Endothelial cell of umbilical vein (primary cell): Measurements from ENCODE around the gene TREX2. TPM values are rescaled to one million over a fixed set of nuclear protein-coding genes. Genes with fewer than 3 reads are reported as not detected.

Source experiments
- BruUV-seq: library from RNA; stranded (reverse); fragments of 400-500 nt; replicated peaks from 2 replicates; lab custom pipeline; 2021; lab: Mats Ljungman, UMichigan
- CTCF ChIA-PET: fragments of 300-600, 350-600 bp; sonication (Branson Sonifier 250); formaldehyde crosslinking; loops from one replicate; lab custom pipeline; 2021; ENCODE audit warnings: antibody characterized with exemption, inconsistent platforms; lab: Charles Lee
- POLR2A ChIA-PET: fragments of 300-600, 350-600 bp; sonication (Branson Sonifier 250); formaldehyde crosslinking; loops from one replicate; lab custom pipeline; 2021; ENCODE audit warnings: antibody characterized with exemption, inconsistent platforms; lab: Charles Lee
- DNase-seq: peaks from one replicate; pipeline ENCODE4 v3.0.0-alpha.2; 2011; ENCODE audit warnings: low read depth, low spot score
- FAIRE-seq: peaks from 2 replicates; lab custom pipeline; 2011; peaks lifted over from hg19 to GRCh38; lab: Jason Lieb, UNC
- H2AFZ ChIP-seq: 2 replicates; pipeline ENCODE4 v1.6.0; 2012; ENCODE audit warnings: low read depth, low read length, control low read depth, inconsistent platforms
- H3K27ac ChIP-seq: 2 replicates; pipeline ENCODE4 v1.5.1; 2011; ENCODE audit warnings: low read depth, mild to moderate bottlenecking, control low read depth, low read length, moderate library complexity; ENCODE audit not compliant: insufficient read depth
- H3K27me3 ChIP-seq, 2 experiments: 2 replicates each; pipeline versions ENCODE4 v1.6.0 to v1.6.1; 2011; ENCODE audit warnings: low read length in 2 of 2, mixed read lengths in 1 of 2; ENCODE audit not compliant: control insufficient read depth in 2 of 2, insufficient read depth in 2 of 2
- H3K36me3 ChIP-seq, 2 experiments: 2 replicates in 1 of 2; 3 replicates in 1 of 2; pipeline ENCODE4 v1.5.1; 2011; ENCODE audit warnings: low read length in 2 of 2, mild to moderate bottlenecking in 1 of 2, moderate library complexity in 1 of 2; ENCODE audit not compliant: control insufficient read depth in 2 of 2, insufficient read depth in 2 of 2; ENCODE audit errors: extremely low read depth in 1 of 2
- H3K4me1 ChIP-seq: 3 replicates; pipeline ENCODE4 v1.5.1; 2011; ENCODE audit warnings: mild to moderate bottlenecking, low read length; ENCODE audit not compliant: control insufficient read depth, insufficient read depth; ENCODE audit errors: extremely low read depth
- H3K4me2 ChIP-seq: 2 replicates; pipeline ENCODE4 v1.6.1; 2011; ENCODE audit warnings: low read length, control low read depth, mixed read lengths; ENCODE audit not compliant: insufficient read depth
- H3K4me3 ChIP-seq, 3 experiments: fragments of 200-600 bp in 1 of 3; sonication (generic), shearing (Covaris generic) in 1 of 3; replicated peaks in 1 of 3; 2 replicates each; pipeline ENCODE4 v1.5.1; 2011 to 2016; ENCODE audit warnings: control low read depth in 3 of 3, low read length in 3 of 3, mild to moderate bottlenecking in 2 of 3, inconsistent platforms in 1 of 3, low read depth in 1 of 3, moderate library complexity in 1 of 3; ENCODE audit not compliant: insufficient read depth in 1 of 3
- H3K79me2 ChIP-seq: 2 replicates; pipeline ENCODE4 v1.6.0; 2012; ENCODE audit warnings: low read length, inconsistent platforms; ENCODE audit not compliant: control insufficient read depth, insufficient read depth
- H3K9ac ChIP-seq: replicated peaks from 2 replicates; pipeline ENCODE3; 2011; ENCODE audit warnings: low read length, control low read depth; ENCODE audit not compliant: insufficient read depth; ENCODE audit errors: extremely low read depth
- H3K9me1 ChIP-seq: replicated peaks from 3 replicates; pipeline ENCODE4 v1.6.0; 2011; ENCODE audit warnings: mild to moderate bottlenecking, low read length; ENCODE audit not compliant: control insufficient read depth, insufficient read depth; ENCODE audit errors: extremely low read depth
- H3K9me3 ChIP-seq: replicated peaks from 2 replicates; pipeline ENCODE4 v1.5.1; 2012; ENCODE audit warnings: low read length, inconsistent platforms; ENCODE audit not compliant: control insufficient read depth, insufficient read depth
- H4K20me1 ChIP-seq: replicated peaks from 2 replicates; pipeline ENCODE3; 2011; ENCODE audit warnings: mild to moderate bottlenecking, low read length; ENCODE audit not compliant: control insufficient read depth, insufficient read depth; ENCODE audit errors: extremely low read depth
- CTCF ChIP-seq, 2 donors: IDR thresholded peaks; 1 replicate in 1 of 2; 2 replicates in 1 of 2; pipeline ENCODE4 v1.5.1; 2011; ENCODE audit warnings: low read length in 2 of 2, mild to moderate bottlenecking in 2 of 2, moderate library complexity in 2 of 2, control low read depth in 1 of 2, inconsistent platforms in 1 of 2, low read depth in 1 of 2; ENCODE audit not compliant: insufficient read depth in 1 of 2; ENCODE audit errors: extremely low read depth in 1 of 2
- EZH2 ChIP-seq: IDR thresholded peaks from 2 replicates; pipeline ENCODE4 v1.6.1; 2012; ENCODE audit warnings: borderline replicate concordance, low read depth, mild to moderate bottlenecking, moderate library complexity, low read length, inconsistent platforms; ENCODE audit not compliant: severe bottlenecking
- FOS ChIP-seq: IDR thresholded peaks from 2 replicates; pipeline ENCODE4 v1.6.1; 2011; ENCODE audit warnings: mild to moderate bottlenecking, low read length, moderate library complexity, borderline replicate concordance; ENCODE audit not compliant: insufficient read depth
- GATA2 ChIP-seq: IDR thresholded peaks from 2 replicates; pipeline ENCODE4 v1.7.0; 2011; ENCODE audit warnings: low read depth, mild to moderate bottlenecking, moderate library complexity, mixed read lengths, low read length; ENCODE audit not compliant: insufficient read length, insufficient read depth
- JUN ChIP-seq: IDR thresholded peaks from 2 replicates; pipeline ENCODE4 v1.6.1; 2011; ENCODE audit warnings: borderline replicate concordance, low read depth; ENCODE audit not compliant: insufficient read length, insufficient read depth
- MAX ChIP-seq: IDR thresholded peaks from 2 replicates; pipeline ENCODE4 v1.6.1; 2011; ENCODE audit not compliant: insufficient read depth, insufficient read length
- MYC ChIP-seq: IDR thresholded peaks from one replicate; pipeline ENCODE4 v1.6.1; 2011; ENCODE audit warnings: mild to moderate bottlenecking, low read depth, low read length
- POLR2A ChIP-seq: IDR thresholded peaks from 2 replicates; pipeline ENCODE4 v1.6.1; 2012; ENCODE audit warnings: low read depth, mild to moderate bottlenecking, control low read depth, low read length
- POLR2AphosphoS5 ChIP-seq: IDR thresholded peaks from 2 replicates; pipeline ENCODE4 v1.6.1; 2012; ENCODE audit warnings: low read depth, mild to moderate bottlenecking, control low read depth, low read length, moderate library complexity; ENCODE audit not compliant: insufficient read depth
- dilution Hi-C: fragments of 300-500 bp; cut with MboI; formaldehyde crosslinking; loops from one replicate; pipeline ENCODE4 v1.15.0; 2019; ENCODE audit warnings: low sequenced_read_pairs; ENCODE audit not compliant: extremely low pct_ligation_motif_present
- intact Hi-C: fragments of 100-400 bp; cut with micrococcal nuclease; formaldehyde crosslinking; loops from one replicate; pipeline ENCODE4 v1.10.0; 2022
- polyA plus RNA-seq, 4 experiments: library from polyadenylated mRNA; depleted of rRNA in 3 of 4; stranded (reverse) in 3 of 4; unstranded in 1 of 4; fragments of >200 nt; gene quantifications; 2 replicates each; pipeline versions ENCODE4 v1.2.1 to v1.2.3, GENCODE V29; 2011 to 2012; ENCODE audit warnings: missing spikeins in 1 of 4
- total RNA-seq: library from RNA; stranded (reverse); gene quantifications from 2 replicates; pipeline ENCODE4 v1.2.3, GENCODE V29; 2021

TREX2 gene
- total and polyA plus RNA-seq, 2 donors (not counting 3 experiments of a cell fraction or from before 2014, with no cell fraction given), result 0.82 to 0.99 TPM

DNA sequence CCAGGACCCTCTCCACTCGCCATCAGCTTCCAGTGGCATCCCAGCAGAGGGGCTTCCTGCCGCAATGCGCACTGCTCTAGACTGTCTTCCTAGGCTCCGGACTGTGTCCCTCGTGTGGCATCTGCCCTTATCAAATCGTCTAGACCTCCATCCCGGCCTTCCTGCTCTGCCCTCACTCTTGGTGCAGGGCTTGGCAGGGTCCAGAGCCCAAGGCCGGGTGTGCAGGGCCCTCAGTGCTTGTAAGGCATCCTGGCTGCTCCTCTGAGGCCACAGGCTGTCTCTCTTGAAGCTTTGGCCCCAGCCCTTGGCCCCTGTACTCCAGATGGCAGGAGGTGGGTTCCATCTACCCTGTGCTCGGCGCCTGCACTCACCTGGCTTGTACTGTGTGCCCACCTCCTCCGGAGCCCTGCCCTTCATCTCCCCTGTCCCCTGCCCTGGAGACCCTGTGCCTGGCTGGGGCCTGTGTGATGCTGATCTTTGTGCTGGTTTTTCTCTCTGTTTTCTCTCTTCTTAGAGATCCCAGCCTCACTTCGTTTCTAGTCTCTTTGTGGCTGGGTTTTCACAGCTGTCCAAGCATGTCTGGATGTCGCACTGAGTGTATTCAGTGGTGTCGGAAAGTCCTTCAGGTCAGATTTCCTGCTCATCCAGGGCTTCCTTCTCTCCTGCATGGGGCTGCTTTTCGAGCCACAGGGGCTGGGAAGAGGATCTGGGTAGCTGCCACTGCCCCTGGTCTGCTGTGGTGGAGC is 3.7 kb upstream of the TREX2 start:
- intact Hi-C loops (no loop called here), dilution Hi-C loops (no loop called here)
- Histone ChIP-seq H3K27ac (no peak overlapping the region), H3K9ac (no peak overlapping the region), H3K4me1 (no peaks in the 10 kb centered on the region), H4K20me1 (no peaks in the 10 kb centered on the region), H3K9me1 (no peaks in the 10 kb centered on the region), H3K27me3 (no peaks in the 10 kb centered on the region), H3K4me3 (no peak overlapping the region), H3K36me3 (no peaks in the 10 kb centered on the region), H3K4me2 (no peak overlapping the region), H2AFZ (no peak overlapping the region), H3K79me2 (no peaks in the 10 kb centered on the region), H3K9me3 (no peaks in the 10 kb centered on the region)
- POLR2A ChIA-PET, result no interaction called here
- TF ChIP-seq CTCF (IDR thresholded peaks at IDR 0.05; ENCODE audit: extremely low read depth in 1 of 2, insufficient read depth in 1 of 2, low read depth in 1 of 2, low read length in 2 of 2), result no peak
- TF ChIP-seq MYC, result no peak
- TF ChIP-seq MAX, result no peak
- TF ChIP-seq POLR2AphosphoS5, result no peak
- TF ChIP-seq FOS, result no peak
- TF ChIP-seq POLR2A, result no peak
- TF ChIP-seq JUN, result no peak
- TF ChIP-seq EZH2, result no peak
- TF ChIP-seq GATA2, result no peak
- no peak for DNase-seq
- FAIRE-seq, result no peak
- CTCF ChIA-PET, result no interaction called here
- no TSS peak for BruUV-seq
